PC-9 (cell line): Measurements from ENCODE around the gene SLC35E4. TPM values are rescaled to one million over a fixed set of nuclear protein-coding genes. Genes with fewer than 3 reads are reported as not detected.

Experiments used
- BruUV-seq: library from RNA; stranded (reverse); fragments of 400-500 nt; replicated peaks from 2 replicates; lab custom pipeline; 2021; lab: Mats Ljungman, UMichigan
- CTCF ChIA-PET: fragments of 300-600 bp; sonication (Branson Sonifier 250); formaldehyde crosslinking; loops from one replicate; lab custom pipeline; 2022; ENCODE audit warnings: antibody characterized with exemption; lab: Charles Lee
- POLR2A ChIA-PET: fragments of 300-600 bp; sonication (Branson Sonifier 250); formaldehyde crosslinking; loops from one replicate; lab custom pipeline; 2022; ENCODE audit warnings: antibody characterized with exemption; ENCODE audit not compliant: unreplicated experiment; lab: Charles Lee
- DNase-seq, 2 experiments: peaks; one replicate each; pipeline versions ENCODE4 v3.0.0 to v3.0.0-alpha.2; 2015 to 2022; ENCODE audit warnings: mixed read lengths in 1 of 2
- H2AFZ ChIP-seq: fragments of 200-600 bp; sonication (generic); 2 replicates; pipeline ENCODE4 v1.8.1; 2017; ENCODE audit warnings: antibody characterized with exemption
- H3F3A ChIP-seq: fragments of 200-600 bp; sonication (generic); 2 replicates; pipeline ENCODE4 v1.8.1; 2017; ENCODE audit warnings: antibody characterized with exemption, mild to moderate bottlenecking, low read depth; ENCODE audit not compliant: insufficient read depth
- H3K27ac ChIP-seq: fragments of 200-600 bp; sonication (generic); 2 replicates; pipeline ENCODE4 v1.6.1; 2016; ENCODE audit warnings: mixed run types
- H3K27me3 ChIP-seq: fragments of 200-600 bp; sonication (generic); 2 replicates; pipeline ENCODE4 v1.6.1; 2016; ENCODE audit warnings: low read depth, mixed run types; ENCODE audit not compliant: insufficient read depth
- H3K36me3 ChIP-seq: fragments of 200-600 bp; sonication (generic); 2 replicates; pipeline ENCODE4 v1.6.1; 2016; ENCODE audit warnings: low read depth, mixed run types
- H3K4me1 ChIP-seq: fragments of 200-600 bp; sonication (generic); replicated peaks from 2 replicates; pipeline ENCODE4 v1.6.1; 2016; ENCODE audit warnings: mixed run types; ENCODE audit not compliant: insufficient read depth
- H3K4me2 ChIP-seq: fragments of 200-600 bp; sonication (generic); 2 replicates; pipeline ENCODE4 v1.6.1; 2017; ENCODE audit warnings: mixed run types
- H3K4me3 ChIP-seq: fragments of 200-600 bp; sonication (generic); 2 replicates; pipeline ENCODE4 v1.6.1; 2016; ENCODE audit warnings: mixed run types
- H3K79me2 ChIP-seq: fragments of 200-600 bp; sonication (generic); 2 replicates; pipeline ENCODE4 v1.6.1; 2017; ENCODE audit warnings: low read depth, mixed run types
- H3K9me2 ChIP-seq: fragments of 200-600 bp; sonication (generic); 2 replicates; pipeline ENCODE4 v1.8.1; 2017; ENCODE audit warnings: mild to moderate bottlenecking; ENCODE audit not compliant: insufficient read depth
- H3K9me3 ChIP-seq: fragments of 200-600 bp; sonication (generic); 2 replicates; pipeline ENCODE4 v1.8.1; 2016; ENCODE audit warnings: low read depth; ENCODE audit not compliant: insufficient read depth
- H4K20me1 ChIP-seq: fragments of 200-600 bp; sonication (generic); 2 replicates; pipeline ENCODE4 v1.8.1; 2017; ENCODE audit not compliant: insufficient read depth
- EZH2 ChIP-seq: fragments of 200-600 bp; sonication (generic); IDR thresholded peaks from 2 replicates; pipeline ENCODE4 v1.8.0; 2017; ENCODE audit warnings: antibody characterized with exemption, low read depth
- intact Hi-C: fragments of 100-400 bp; cut with micrococcal nuclease; formaldehyde crosslinking; loops from one replicate; pipeline ENCODE4 v1.10.0; 2022; ENCODE audit not compliant: unreplicated experiment
- total RNA-seq: library from RNA; stranded (reverse); gene quantifications from 2 replicates; pipeline ENCODE4 v1.2.3, GENCODE V29; 2021
- TF ChIP-seq, protein P1 (sequence below): fragments of 200-600 bp; sonication (generic); conservative IDR thresholded peaks from 2 replicates; pipeline ENCODE4 v1.6.1; 2017; ENCODE audit warnings: mixed run types, antibody characterized with exemption, mild to moderate bottlenecking, moderate library complexity

The SLC35E4 gene
- total RNA-seq, 1 experiment from 2014 or later, result 4.7 TPM

DNA sequence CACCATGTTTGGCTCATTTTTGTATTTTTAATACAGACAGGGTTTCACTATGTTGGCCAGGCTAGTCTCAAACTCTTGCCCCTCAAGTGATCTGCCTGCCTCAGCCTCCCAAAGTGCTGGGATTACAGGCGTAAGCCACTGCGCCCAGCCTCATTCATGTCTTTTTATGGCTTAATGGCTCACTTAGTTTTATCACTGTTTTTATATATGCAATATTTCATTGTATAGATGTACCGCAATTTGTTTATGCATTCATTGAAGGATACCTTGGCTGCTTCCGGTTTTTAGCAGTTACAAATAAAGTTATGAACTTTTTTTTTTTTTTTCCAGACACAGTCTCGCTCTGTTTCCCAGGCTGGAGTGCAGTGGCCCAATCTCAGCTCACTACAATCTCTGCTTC, 34.1 kb upstream of the SLC35E4 start:
- Histone ChIP-seq H3K9me3 (no peaks in the 10 kb centered on the region), H3K36me3 (no peaks in the 10 kb centered on the region), H3K4me2 (no peak overlapping the region), H3K4me3 (no peak overlapping the region), H3K9me2 (no peaks in the 10 kb centered on the region), H4K20me1 (no peaks in the 10 kb centered on the region), H2AFZ (no peak overlapping the region), H3K79me2 (no peaks in the 10 kb centered on the region), H3F3A (no peaks in the 10 kb centered on the region), H3K27ac (no peak overlapping the region), H3K27me3 (no peaks in the 10 kb centered on the region), H3K4me1 (peaks cover 15% of the 10 kb centered on the region)
- no TSS peak for BruUV-seq
- ChIA-PET POLR2A (interaction anchor here (0.7 kb wide), 1 partner anchor 178 kb away, joined by 6 read pairs; no protein-coding TSS in a partner anchor), CTCF (interaction anchor here (0.6 to 0.7 kb wide), 2 partner anchors 10 to 490 kb away, joined by 5 to 6 read pairs; partner anchors contain the start of gene PES1)
- DNase-seq, result no peak
- no peak for TF ChIP-seq EZH2
- TF ChIP-seq, protein P1, sequence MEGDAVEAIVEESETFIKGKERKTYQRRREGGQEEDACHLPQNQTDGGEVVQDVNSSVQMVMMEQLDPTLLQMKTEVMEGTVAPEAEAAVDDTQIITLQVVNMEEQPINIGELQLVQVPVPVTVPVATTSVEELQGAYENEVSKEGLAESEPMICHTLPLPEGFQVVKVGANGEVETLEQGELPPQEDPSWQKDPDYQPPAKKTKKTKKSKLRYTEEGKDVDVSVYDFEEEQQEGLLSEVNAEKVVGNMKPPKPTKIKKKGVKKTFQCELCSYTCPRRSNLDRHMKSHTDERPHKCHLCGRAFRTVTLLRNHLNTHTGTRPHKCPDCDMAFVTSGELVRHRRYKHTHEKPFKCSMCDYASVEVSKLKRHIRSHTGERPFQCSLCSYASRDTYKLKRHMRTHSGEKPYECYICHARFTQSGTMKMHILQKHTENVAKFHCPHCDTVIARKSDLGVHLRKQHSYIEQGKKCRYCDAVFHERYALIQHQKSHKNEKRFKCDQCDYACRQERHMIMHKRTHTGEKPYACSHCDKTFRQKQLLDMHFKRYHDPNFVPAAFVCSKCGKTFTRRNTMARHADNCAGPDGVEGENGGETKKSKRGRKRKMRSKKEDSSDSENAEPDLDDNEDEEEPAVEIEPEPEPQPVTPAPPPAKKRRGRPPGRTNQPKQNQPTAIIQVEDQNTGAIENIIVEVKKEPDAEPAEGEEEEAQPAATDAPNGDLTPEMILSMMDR, result no peak
- intact Hi-C loops, result loop anchor here (10.0 kb wide), 2 partner anchors 177 to 337 kb away; partner anchors contain the start of genes MTFP1 and OSM

DNA sequence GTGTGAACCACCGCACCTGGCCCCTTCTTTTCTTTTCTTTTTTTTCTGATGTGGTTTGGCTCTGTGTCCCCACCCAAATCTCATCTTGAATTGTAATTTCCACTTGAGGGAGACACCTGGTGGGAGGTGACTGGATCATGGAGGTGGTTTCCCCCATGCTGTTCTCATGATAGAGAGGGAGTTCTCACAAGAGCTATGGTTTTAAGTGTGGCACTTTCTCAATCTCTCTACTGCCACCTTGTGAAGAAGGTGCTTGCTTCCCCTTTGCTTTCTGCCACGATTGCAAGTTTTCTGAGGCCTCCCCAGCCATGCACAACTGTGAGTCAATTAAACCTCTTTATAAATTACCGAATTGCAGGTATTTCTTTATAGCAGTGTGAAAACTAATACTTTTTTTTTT, 33.5 kb upstream of the SLC35E4 start:
- no peak for DNase-seq
- H3K4me2 ChIP-seq, result no peak overlapping the region
- TF ChIP-seq, protein P1, result peak; percentile 64
- TF ChIP-seq EZH2, result no peak
- ChIA-PET CTCF (interaction anchor here (0.7 kb wide), 1 partner anchor 10 kb away, joined by 5 read pairs; the partner anchor contains the start of gene PES1), POLR2A (interaction anchor here (0.7 kb wide), 1 partner anchor 178 kb away, joined by 6 read pairs; no protein-coding TSS in a partner anchor)
- intact Hi-C loops, result loop anchor here (1.0 to 10.0 kb wide), 4 partner anchors 157 to 337 kb away; partner anchors contain the start of genes MTFP1 and OSM
- H3K36me3 ChIP-seq, result no peaks in the 10 kb centered on the region
- no peaks in the 10 kb centered on the region for H3K79me2 ChIP-seq
- H3K9me3 ChIP-seq, result no peaks in the 10 kb centered on the region
- no peaks in the 10 kb centered on the region for H4K20me1 ChIP-seq
- no peak overlapping the region for H2AFZ ChIP-seq
- no peaks in the 10 kb centered on the region for H3K27me3 ChIP-seq
- H3K27ac ChIP-seq, result no peak overlapping the region
- H3F3A ChIP-seq, result no peaks in the 10 kb centered on the region
- no peaks in the 10 kb centered on the region for H3K9me2 ChIP-seq
- BruUV-seq, result no TSS peak
- no peak overlapping the region for H3K4me3 ChIP-seq
- peaks cover 15% of the 10 kb centered on the region for H3K4me1 ChIP-seq

GRCh38 chr22:30603801-30604200, 31.8 kb upstream of the SLC35E4 start:
- Histone ChIP-seq H3K27me3 (no peaks in the 10 kb centered on the region), H3K79me2 (no peaks in the 10 kb centered on the region), H3K9me3 (no peaks in the 10 kb centered on the region), H4K20me1 (no peaks in the 10 kb centered on the region), H3K4me1 (peaks cover 21% of the 10 kb centered on the region), H3K9me2 (no peaks in the 10 kb centered on the region), H3K27ac (no peak overlapping the region), H3K36me3 (no peaks in the 10 kb centered on the region), H3K4me3 (no peak overlapping the region), H2AFZ (no peak overlapping the region), H3F3A (peaks cover 6% of the 10 kb centered on the region; the same call in 1 of the 2 replicates), H3K4me2 (peak overlapping the region; percentile 37; the same call in 1 of the 2 replicates)
- DNase-seq, result no peak
- intact Hi-C loops, result loop anchor here (10.0 kb wide), 2 partner anchors 179 to 339 kb away; partner anchors contain the start of genes MTFP1 and OSM
- ChIA-PET POLR2A (no interaction called here), CTCF (interaction anchor here (0.8 kb wide), 1 partner anchor 504 kb away, joined by 12 read pairs; the partner anchor contains the start of gene SELENOM)
- BruUV-seq, result no TSS peak
- TF ChIP-seq, protein P1, result no peak
- no peak for TF ChIP-seq EZH2
